ENCODE measurements around the gene PRKAR1A.

PRKAR1A gene

GRCh38 chr17:68559316-68559715 is 47.1 kb downstream of the PRKAR1A start:
- ChIA-PET CTCF (interaction anchor here (1.0 kb wide), 1 partner anchor 54 kb away, joined by 3 read pairs; no protein-coding TSS in a partner anchor), POLR2A (no interaction called here)
- Histone ChIP-seq H3K4me1 (ENCODE audit: control insufficient read depth, insufficient read depth, low read length) (no peaks in the 10 kb centered on the region), H3K27ac (ENCODE audit: extremely low read depth, low read depth, low read length) (no peak overlapping the region), H3K9me3 (ENCODE audit: control insufficient read depth, insufficient read depth, low read depth, low read length) (no peaks in the 10 kb centered on the region), H3K4me3 (ENCODE audit: low read depth, low read length) (no peak overlapping the region), H3K36me3 (ENCODE audit: control insufficient read depth in 2 of 2, insufficient read depth in 1 of 2, low read length in 2 of 2) (no peaks in the 10 kb centered on the region)
- TF ChIP-seq ZBTB8A (tag by site-specific recombination; IDR thresholded peaks at IDR 0.05) (no peak), ZNF112 (tag by site-specific recombination; IDR thresholded peaks at IDR 0.05) (no peak), EGR2 (tag by site-specific recombination; IDR thresholded peaks at IDR 0.05; ENCODE audit: low read depth) (no peak), ZNF174 (tag by site-specific recombination; IDR thresholded peaks at IDR 0.05) (no peak), ZBTB10 (tag by site-specific recombination; IDR thresholded peaks at IDR 0.05) (no peak), ZNF391 (tag by site-specific recombination; IDR thresholded peaks at IDR 0.05; ENCODE audit: borderline replicate concordance, low read depth) (no peak), ZBTB1 (tag by site-specific recombination; IDR thresholded peaks at IDR 0.05) (no peak)

GRCh38 chr17:68560966-68561720 is 48.9 kb downstream of the PRKAR1A start:
- no peaks in the 10 kb centered on the region for H3K4me1 ChIP-seq (ENCODE audit: control insufficient read depth, insufficient read depth, low read length)
- CTCF ChIA-PET: interaction anchor here (0.6 kb wide), 1 partner anchor 92 kb away, joined by 3 read pairs; no protein-coding TSS in a partner anchor
- no peak for TF ChIP-seq ZNF416 (tag by site-specific recombination; IDR thresholded peaks at IDR 0.05)
- TF ChIP-seq SETDB1 (IDR thresholded peaks at IDR 0.05; ENCODE audit: insufficient read length, low read length): no peak
- TF ChIP-seq ZNF114 (tag by site-specific recombination; IDR thresholded peaks at IDR 0.05): no peak
- TF ChIP-seq TSHZ1 (tag by site-specific recombination; IDR thresholded peaks at IDR 0.05; ENCODE audit: borderline replicate concordance): no peak
- TF ChIP-seq ZNF670 (tag by site-specific recombination; IDR thresholded peaks at IDR 0.05; ENCODE audit: low read depth): no peak
- TF ChIP-seq ZFP41 (tag by site-specific recombination; IDR thresholded peaks at IDR 0.05; ENCODE audit: borderline replicate concordance): no peak
- TF ChIP-seq ZNF223 (tag by site-specific recombination; IDR thresholded peaks at IDR 0.05): no peak
- TF ChIP-seq REST (tag by site-specific recombination; IDR thresholded peaks at IDR 0.05): no peak
- no peak for TF ChIP-seq ZNF341 (tag by site-specific recombination; IDR thresholded peaks at IDR 0.05; ENCODE audit: low read depth)
- no peak for TF ChIP-seq ZFP69B (tag by site-specific recombination; IDR thresholded peaks at IDR 0.05)
- no peak for TF ChIP-seq ZNF658 (tag by site-specific recombination; IDR thresholded peaks at IDR 0.05)
- TF ChIP-seq ZNF692 (tag by site-specific recombination; IDR thresholded peaks at IDR 0.05): no peak
- no peak for TF ChIP-seq ZNF354C (tag by site-specific recombination; IDR thresholded peaks at IDR 0.05; ENCODE audit: borderline replicate concordance, low read depth)
- TF ChIP-seq ZNF510 (tag by site-specific recombination; IDR thresholded peaks at IDR 0.05; ENCODE audit: insufficient replicate concordance): no peak
- no peak for TF ChIP-seq KLF8 (tag by site-specific recombination; IDR thresholded peaks at IDR 0.05)
- TF ChIP-seq EGR2 (tag by site-specific recombination; IDR thresholded peaks at IDR 0.05; ENCODE audit: low read depth): no peak

More at GRCh38 chr17:68560966-68561720, 48.9 kb downstream of the PRKAR1A start:
- POLR2A ChIA-PET: no interaction called here
- H3K27ac ChIP-seq (ENCODE audit: extremely low read depth, low read depth, low read length): no peak overlapping the region
- no peak overlapping the region for H3K4me3 ChIP-seq (ENCODE audit: low read depth, low read length)
- no peaks in the 10 kb centered on the region for H3K9me3 ChIP-seq (ENCODE audit: control insufficient read depth, insufficient read depth, low read depth, low read length)
- H3K36me3 ChIP-seq (ENCODE audit: control insufficient read depth in 2 of 2, insufficient read depth in 1 of 2, low read length in 2 of 2): no peaks in the 10 kb centered on the region

Data from HEK293 (cell line).